OCI-LY3 (cell line): Measurements from ENCODE around the gene B4GALT6.

ENCODE experiments used
- EZH2phosphoT487 ChIP-seq: fragments of 200-600 bp; shearing (Covaris generic); IDR thresholded peaks from 2 replicates; pipeline ENCODE4 v1.6.1; 2018; ENCODE audit warnings: antibody characterized with exemption, mixed run types, low read depth
- TF ChIP-seq, protein P1 (sequence below): fragments of 200-600, 300-600 bp; sonication (generic); IDR thresholded peaks from 2 replicates; pipeline ENCODE4 v1.5.1; 2014; ENCODE audit warnings: antibody characterized with exemption, low read length, low read depth

DNA sequence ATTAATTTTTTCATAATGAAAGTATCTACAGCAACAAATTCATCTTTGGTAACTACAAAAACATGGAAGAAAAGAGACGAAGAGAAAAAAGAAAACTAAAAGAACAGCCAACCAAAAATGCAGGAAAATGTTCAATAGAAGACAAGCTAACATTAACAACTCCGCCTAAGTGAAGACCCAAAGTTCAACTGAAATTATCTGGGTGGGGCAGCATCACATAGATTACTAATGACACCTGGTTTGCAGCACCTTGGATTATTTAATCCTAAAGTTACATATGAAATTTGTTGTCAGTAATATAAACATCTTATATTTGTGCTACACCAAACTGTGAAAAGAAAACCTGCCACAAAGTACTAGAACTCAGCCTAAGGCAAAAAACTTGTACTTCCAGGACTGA lies 14.8 kb downstream of the B4GALT6 start:
- TF ChIP-seq, protein P1, sequence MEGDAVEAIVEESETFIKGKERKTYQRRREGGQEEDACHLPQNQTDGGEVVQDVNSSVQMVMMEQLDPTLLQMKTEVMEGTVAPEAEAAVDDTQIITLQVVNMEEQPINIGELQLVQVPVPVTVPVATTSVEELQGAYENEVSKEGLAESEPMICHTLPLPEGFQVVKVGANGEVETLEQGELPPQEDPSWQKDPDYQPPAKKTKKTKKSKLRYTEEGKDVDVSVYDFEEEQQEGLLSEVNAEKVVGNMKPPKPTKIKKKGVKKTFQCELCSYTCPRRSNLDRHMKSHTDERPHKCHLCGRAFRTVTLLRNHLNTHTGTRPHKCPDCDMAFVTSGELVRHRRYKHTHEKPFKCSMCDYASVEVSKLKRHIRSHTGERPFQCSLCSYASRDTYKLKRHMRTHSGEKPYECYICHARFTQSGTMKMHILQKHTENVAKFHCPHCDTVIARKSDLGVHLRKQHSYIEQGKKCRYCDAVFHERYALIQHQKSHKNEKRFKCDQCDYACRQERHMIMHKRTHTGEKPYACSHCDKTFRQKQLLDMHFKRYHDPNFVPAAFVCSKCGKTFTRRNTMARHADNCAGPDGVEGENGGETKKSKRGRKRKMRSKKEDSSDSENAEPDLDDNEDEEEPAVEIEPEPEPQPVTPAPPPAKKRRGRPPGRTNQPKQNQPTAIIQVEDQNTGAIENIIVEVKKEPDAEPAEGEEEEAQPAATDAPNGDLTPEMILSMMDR = no peak
- TF ChIP-seq EZH2phosphoT487 = no peak
